HG03025 (cell line): Measurements from ENCODE around the gene SAFB.
"Not testable (repeated sequence)": the region's sequence is repeated elsewhere in the genome, so short reads cannot be mapped to it uniquely, and the experiment has no call there.

ENCODE experiments used
- ATAC-seq: cut with Tn5 transposase; IDR thresholded peaks from one replicate; pipeline ENCODE4 v1.9.1; 2021; ENCODE audit warnings: mild to moderate bottlenecking, moderate library complexity; ENCODE audit not compliant: unreplicated experiment, low FRiP score

Gene SAFB

DNA sequence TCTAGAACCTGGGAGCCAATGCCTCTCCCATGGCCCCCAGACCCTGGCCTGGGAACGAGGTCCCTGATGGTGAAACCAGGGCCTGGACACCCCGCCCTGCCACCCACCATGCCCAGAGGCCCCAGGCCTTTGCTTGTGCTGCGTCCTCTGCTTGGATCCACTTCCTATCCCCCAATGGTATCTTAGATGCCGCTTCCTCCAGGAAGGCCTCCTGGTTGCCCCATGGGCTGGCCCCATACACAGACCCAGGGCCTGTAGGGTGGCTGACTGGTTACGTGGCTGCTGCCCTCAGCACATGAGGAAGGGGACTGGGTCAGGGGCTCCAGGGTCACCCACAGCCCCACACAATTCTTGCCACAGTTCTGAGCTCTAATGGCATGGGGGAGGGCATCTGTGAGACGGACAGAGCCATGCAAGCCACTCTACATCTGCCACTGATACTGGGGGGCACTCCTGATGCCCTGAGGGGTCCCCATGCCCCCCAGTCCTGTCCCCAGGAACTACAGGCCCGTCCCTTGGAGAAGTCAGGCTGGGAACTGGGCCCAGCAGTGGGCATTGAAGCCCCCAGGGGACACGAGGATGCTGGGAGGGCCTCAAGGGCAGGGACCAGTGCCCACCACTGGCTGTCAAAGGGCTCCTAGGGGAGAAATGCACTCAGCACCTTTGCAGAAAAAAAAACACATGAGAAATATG, 72.2 kb downstream of the SAFB start:
- ATAC-seq, result no peak

DNA sequence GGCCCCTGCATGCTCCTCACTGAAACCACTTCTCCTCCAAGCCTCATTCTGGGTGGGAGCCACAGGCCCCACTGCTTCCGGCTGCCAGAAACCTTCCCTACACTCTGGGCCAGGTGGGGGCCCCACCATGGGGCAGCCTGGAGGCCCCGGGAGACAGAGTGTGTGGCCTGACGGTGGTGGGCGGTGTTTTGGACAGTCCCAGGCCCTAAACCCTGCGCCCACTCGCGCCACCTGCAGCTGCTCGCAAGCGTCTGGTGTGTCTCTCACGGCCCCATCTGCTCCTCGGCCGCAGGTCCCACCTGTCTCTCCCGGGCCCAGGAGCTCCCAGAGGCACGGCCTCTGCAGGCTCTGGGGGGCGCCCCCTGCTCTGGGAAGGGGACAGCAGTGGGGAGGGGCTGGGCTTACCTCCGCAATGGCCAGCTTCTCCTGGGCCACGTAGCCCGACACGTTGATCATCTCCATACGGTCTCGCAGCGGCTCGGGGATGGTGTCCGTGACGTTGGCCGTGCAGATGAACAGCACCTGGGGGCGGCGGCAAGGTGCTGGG, 72.8 kb downstream of the SAFB start:
- no peak for ATAC-seq

DNA sequence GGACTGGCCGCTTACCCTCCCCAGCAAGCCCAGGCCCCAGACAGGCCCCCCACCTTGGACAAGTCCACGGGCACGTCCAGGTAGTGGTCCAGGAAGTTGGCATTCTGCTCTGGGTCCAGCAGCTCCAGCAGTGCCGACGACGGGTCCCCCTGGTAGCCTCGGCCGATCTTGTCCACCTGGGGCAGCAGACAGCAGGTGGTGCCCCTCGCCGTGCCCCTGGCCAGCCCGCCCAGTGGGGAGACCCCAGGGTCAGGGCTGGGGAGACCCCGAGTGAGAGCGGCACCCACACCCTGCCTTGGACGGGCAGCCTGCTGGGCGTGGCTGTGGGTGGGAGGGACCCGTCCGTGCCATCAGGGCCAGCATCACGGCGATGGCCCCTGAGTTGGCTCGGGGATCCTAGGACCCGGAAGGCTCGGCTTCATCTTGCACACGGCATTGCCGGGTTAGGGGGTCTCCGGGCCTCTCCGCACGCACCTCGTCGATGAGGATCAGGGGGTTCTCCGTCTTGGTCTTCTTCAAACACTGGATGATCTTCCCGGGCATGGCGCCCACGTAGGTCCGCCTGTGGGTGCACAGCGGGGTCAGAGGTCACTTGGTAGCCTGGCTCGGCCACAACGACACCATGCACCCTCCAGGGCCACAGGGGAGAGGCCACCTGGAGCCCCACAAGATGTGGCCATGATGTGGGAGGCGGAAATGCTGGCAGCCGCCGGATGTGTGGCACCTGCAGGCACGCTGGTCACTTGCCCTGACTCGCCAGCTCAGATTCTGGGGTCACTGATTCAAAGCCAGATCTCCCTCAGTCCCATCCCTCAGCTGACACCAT, 73.5 kb downstream of the SAFB start:
- ATAC-seq, result no peak

DNA sequence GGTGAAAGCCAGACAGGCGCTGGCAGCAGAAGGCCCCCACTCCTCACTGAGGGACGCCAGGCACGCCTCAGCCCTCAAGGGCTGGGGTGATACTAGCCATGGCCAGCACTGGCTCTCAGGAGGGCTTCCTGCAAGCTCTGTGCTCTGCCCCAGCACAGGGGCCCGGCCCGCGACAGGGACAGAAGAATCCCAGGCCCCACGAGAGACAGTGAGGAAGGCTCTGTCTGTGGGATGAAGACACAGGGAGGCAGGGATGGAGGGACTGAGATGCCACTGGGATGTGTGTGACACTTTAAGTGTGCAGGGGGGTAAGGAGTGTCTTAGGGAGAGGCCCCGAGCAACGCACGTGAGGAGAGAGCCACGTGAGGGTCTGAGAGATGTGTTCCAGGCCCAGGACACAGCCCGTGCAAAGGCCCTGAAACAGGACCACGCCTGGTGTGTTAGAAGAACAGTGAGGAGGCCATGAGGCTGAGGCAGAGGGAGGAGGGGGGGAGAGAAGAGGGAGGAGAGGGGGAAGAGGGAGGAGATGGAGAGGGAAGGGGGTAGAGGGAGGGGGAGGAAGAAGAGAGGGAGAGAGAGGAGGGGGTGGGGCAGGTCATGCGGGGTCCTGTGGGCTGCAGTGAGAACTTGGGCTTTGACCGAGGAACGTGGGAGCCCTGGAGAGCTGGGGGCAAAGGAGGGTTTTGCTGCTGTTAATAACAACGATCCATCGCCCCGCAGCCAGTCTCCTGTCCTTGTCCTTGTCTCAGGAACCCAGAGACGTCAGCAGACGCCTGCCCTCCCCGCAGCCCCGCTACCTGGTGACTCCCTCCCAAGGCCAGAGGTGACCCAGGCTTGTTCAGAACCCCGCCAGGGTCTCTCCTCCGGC, 74.4 kb downstream of the SAFB start:
- no peak for ATAC-seq

- ATAC-seq, result no peak
Measured at GRCh38 chr19:5697890-5698634, 75.2 kb downstream of the SAFB start.

GRCh38 chr19:5698635-5699422, 75.9 kb downstream of the SAFB start:
- ATAC-seq, result no peak

- ATAC-seq, result no peak
Measured at GRCh38 chr19:5700455-5701092, 77.7 kb downstream of the SAFB start.

DNA sequence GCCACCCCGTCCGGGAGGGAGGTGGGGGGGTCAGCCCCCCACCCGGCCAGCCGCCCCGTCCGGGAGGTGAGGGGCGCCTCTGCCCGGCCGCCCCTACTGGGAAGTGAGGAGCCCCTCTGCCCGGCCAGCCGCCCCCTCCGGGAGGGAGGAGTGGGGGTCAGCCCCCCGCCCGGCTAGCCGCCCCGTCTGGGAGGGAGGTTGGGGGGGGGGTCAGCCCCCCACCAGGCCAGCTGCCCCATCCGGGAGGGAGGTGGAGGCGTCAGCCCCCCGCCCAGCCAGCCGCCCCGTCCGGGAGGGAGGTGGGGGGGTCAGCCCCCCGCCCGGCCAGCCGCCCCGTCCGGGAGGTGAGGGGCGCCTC, 79.1 kb downstream of the SAFB start:
- ATAC-seq, result not testable (repeated sequence)

DNA sequence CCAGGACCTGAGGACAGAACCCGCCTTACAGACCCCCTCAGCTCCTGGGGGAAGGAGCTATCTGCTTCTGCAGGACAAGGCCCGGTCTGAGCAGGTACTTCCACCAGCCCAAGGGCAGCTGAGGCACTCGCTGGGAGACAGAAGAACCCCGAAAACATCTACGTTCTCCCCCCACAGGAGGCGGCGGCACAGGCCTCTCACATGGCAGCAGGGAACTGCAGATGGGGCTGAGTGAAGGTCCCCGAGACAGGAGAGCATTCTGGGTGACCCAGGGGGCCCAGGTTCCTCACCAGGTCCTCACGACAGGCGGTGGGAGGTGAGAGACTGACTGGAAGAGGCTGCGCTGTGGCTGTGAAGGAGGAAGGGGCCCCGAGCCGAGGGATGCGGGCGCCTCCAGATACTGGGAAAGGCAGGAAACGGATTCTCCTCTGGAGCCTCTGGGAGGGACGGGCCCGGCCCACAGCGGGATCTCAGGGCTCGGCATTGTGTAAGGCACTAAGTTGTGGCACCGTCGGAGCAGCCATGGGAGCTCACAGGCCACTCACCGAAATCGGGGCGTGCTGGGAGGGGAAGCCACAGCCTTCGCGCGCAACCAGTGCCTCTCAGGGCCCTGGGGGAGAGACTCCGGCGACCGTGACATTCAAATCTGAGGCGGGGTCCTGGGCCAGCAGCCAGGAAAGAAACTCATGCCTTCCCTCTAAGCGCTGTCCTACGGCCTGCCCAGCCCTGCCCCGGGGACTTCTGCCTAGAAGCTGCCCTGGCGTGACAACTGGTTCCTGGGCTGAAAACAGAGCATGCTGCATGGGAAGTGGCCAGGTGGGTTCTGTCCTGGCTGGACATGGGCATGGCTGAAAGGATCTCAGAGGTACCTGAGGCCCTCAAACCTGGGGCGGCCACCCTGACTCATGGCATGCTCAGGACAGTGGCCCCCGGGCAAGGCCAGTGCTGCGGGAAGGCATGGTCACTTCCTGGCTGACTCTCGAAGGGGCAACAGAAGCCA, 81.2 kb downstream of the SAFB start:
- no peak for ATAC-seq

DNA sequence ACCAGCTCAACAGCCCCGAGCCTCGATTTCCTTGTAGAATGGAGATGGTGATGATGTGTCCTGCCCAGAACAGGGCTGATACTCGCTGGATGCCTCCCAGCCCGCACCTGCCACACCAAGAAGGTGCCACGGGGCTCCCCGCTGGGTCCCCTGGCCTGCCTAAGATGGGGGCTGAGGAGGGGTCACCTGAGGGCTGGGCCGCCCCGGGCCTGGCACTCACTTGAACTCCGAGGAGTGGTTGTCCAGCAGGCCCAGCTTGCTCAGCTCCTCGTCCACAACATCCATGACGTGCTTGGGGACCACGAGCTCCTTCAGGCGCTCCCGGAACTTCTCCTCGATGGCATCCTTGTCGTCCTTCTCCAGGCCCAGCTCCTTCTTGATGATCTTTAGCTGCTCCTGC, 82.7 kb downstream of the SAFB start:
- no peak for ATAC-seq

DNA sequence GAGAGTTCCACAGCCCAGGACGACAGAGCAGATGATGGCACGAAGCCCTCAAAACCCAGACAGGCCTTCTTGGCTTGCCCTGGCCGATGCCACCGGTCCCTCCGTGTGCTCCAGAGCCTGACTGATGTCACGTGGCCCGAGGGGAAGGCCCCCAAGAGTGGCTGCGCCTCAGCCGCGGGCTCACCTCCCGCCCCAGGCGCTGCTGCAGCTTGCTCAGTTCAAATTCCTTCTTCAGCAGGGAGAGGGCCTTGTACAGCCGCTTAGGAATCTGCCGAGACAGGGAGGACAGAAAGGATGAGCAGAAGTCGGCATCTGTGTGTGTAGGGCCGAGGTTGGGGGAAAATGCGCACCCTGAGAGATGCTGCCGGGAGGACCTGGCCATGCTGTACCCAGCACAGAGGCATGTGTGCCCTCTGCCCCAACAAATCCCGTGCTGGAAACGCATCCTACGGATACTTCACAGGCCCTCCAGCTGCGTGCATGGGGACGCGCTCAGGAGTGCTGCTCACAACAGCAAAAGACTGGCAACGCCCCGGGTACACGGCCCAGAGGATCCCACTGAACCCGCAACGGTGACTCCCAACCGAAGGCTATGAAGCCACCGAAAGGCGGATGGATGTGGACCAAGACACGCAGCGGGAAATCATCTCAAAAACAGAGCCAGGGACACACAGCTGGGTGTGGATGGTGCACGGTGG, 84.1 kb downstream of the SAFB start:
- ATAC-seq, result no peak

DNA sequence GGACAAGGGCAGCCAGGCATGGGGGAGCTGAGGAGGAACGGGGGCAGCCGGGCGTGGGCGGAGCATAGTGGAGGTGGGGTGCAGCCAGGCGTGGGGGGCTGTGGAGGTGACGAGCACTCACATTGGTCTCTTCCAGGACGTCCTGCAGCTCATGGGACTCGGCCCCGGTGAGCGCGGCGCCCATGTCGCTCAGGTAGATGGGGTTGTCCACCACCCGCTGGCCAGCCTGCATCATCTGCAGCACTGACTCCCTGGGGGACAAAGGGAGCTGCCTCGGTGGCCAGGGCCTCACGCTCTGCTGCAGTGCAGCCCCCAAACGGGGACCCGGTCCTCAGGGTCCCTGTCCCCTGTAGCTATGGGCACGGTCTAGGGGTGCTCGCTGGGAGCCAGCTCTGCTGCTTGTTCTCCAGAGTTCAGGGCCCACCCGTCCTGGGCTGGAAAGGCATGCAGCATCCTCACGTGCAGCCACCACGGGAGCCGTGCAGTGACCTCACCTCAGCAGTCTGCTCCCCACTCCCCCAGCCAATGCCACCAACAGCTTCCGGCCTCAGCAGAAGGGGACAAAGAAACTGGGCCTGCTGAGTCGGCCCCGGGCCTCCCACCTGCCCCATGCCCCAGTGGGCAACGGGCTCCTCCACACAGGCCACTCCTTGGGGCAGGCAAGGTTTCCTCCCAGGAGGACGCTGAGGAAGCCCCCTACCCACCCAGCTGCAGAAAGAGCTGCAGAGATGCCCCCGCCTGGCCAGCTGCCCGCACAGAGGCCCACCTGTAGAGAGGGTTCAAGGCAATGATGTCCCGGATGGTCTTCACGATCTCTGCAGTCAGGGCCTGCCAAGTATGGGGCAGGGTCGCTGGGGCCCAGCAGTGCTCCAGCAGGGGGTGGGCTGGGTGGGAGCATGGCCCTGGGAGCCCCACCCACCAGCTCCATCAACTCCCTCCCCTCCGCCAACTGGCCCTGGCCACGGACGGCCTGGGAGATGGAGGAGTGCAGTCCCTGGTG, 85.0 kb downstream of the SAFB start:
- no peak for ATAC-seq

GRCh38 chr19:5711025-5711424, 88.1 kb downstream of the SAFB start:
- ATAC-seq, result no peak

DNA sequence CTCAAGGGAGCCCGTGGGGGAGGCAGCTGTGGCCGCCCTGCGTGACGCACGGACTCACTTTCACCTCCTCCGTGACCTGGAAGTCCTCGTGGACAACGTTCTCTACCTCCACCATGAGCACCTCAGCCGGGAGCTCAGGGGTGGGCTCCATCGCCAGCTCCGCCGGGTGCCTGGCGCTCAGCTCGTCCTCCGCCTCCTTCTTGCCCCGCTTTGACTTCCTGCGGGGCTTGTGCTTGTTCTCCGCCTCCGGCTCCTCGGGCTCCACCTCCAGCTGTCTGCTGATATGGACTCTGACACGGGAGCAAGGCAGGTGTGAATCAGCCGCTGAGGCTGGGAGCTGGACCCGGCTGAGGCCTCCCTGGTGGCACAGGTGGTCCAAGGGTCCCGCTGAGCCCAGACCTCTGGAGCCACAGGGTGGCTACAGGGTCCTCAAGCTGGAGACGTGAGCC, 88.9 kb downstream of the SAFB start:
- no peak for ATAC-seq

GRCh38 chr19:5713228-5713627, 90.3 kb downstream of the SAFB start:
- no peak for ATAC-seq

DNA sequence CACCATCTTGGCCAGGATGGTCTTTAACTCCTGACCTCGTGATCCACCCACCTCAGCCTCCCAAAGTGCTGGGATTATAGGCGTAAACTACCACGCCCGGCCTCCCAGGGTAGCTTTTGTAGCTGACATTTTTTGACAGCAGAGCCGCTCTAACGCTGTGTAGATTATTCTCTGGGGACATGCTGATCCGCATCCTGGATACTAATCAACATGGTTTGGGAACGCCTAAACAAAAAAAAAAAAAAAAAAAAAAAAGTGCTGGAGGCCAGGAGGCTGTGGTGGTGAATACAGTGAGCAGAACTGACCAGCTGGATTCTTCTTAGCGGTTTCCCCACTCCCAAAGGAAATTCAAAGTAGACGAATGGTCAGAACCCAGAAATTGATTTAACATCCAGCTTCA, 91.9 kb downstream of the SAFB start:
- ATAC-seq, result no peak
